NCI-H1105 (cell line): ENCODE data around the gene ATP1B3.
"Not testable (repeated sequence)": the region's sequence is repeated elsewhere in the genome, so short reads cannot be mapped to it uniquely, and the experiment has no call there.

Experiments used
- DNase-seq: peaks from one replicate; lab custom pipeline; 2025; lab: John Stamatoyannopoulos, UW

ATP1B3 gene

GRCh38 chr3:141949399-141949798, 73.0 kb downstream of the ATP1B3 start:
- no peak for DNase-seq

- DNase-seq, result no peak
These were observed 73.5 kb downstream of the ATP1B3 start for GRCh38 chr3:141949972-141950371.

- DNase-seq, result no peak
These were observed 74.4 kb downstream of the ATP1B3 start for GRCh38 chr3:141950572-141951493.

- no peak for DNase-seq
These were observed 76.2 kb downstream of the ATP1B3 start for GRCh38 chr3:141952611-141953010.

DNA sequence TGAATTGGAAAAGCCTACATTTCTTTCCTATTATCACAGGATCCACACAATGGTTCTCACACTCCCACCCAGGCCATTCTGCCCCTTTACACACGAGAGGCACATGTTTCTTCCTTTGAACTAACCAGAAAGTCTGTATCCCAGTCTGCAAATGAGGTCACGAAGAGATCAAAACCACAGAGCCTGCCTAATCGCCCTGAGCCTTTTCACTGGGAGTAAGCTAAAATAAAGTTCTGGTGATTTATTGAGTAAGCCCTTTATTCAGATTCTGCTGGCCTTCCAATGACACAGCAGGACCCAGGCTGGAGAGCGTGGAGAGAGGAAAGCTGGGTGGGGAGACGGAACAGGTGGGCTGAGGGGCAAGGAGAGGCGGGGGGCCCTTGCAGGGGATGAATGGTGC, 78.7 kb downstream of the ATP1B3 start:
- no peak for DNase-seq

- no peak for DNase-seq
These were observed 83.4 kb downstream of the ATP1B3 start for GRCh38 chr3:141959589-141960554.

DNA sequence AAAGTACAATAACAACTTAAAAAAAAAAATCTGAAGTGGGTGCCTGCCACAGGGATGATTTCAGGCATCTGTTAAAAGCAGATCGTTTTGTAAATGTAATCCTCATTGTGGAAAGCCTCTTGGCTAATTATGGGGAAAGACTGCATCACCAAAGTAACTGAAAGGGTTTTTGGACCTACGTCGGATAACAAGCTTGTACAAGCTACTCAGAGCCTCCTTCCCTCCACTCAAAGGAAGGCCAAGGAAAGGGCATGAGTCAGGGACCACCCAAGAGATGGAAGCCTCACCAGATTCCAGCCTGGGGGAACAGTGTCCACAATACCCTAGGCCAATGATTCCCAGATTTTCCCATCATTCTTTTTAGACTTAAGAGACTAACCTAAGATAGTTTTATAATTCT, 84.3 kb downstream of the ATP1B3 start:
- no peak for DNase-seq

DNA sequence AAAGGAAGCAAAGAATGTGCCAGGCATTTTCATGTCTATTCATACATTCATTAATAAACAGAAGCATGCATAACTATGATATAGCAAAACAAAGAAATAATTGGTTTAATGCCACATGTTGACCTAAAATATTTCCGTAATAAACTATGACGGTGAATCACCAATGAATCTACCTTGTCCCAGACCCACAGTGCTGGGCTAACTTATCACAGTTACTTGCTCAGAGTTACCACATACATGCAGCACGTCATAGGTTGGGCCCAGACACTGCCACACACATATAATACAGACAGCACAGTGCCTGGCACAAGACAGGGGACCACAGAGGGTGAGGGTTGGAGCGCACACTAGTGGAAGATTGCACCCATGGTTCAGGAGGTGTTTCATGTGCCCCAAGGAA, 86.9 kb downstream of the ATP1B3 start:
- no peak for DNase-seq

GRCh38 chr3:141965471-141965870, 89.0 kb downstream of the ATP1B3 start:
- DNase-seq, result no peak

- DNase-seq, result no peak
These were observed 93.3 kb downstream of the ATP1B3 start for GRCh38 chr3:141969711-141970110.

GRCh38 chr3:141971571-141971970, 95.1 kb downstream of the ATP1B3 start:
- no peak for DNase-seq

GRCh38 chr3:141972399-141972798, 96.0 kb downstream of the ATP1B3 start:
- no peak for DNase-seq

DNA sequence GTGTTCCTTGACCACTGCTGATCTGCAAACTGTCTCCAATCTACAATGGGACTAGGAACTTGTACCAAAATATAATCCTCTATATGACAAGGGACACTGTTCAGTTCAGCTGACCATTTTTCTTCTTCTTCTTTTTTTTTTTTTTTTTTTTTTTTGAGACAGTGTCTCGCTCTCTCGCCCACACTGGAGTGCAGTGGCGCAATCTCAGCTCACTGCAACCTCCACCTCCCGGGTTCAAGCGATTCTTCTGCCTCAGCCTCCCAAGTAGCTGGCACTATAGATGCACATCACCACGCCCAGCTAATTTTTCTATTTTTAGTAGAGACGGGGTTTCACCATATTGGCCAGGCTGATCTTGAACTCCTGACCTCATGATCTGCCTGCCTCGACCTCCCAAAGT, 98.3 kb downstream of the ATP1B3 start:
- DNase-seq, result not testable (repeated sequence)
